Measurements from ENCODE around the gene NBEAL2.

The NBEAL2 gene

GRCh38 chr3:46950650-46951241 lies 28.7 kb upstream of the NBEAL2 start:
- Histone ChIP-seq H3K27me3 (ENCODE audit: control insufficient read depth in 3 of 3, insufficient read depth in 3 of 3, low read depth in 1 of 3, low read length in 3 of 3) (no peaks in the 10 kb centered on the region), H3K4me3 (ENCODE audit: low read length in 2 of 2) (no peak overlapping the region), H3K23ac (ENCODE audit: low read depth, low read length, poor library complexity) (no peak overlapping the region), H3K4ac (ENCODE audit: low read length) (no peak overlapping the region), H2BK5ac (ENCODE audit: low read length) (no peak overlapping the region), H3K4me2 (ENCODE audit: insufficient read depth, low read length, poor library complexity, severe bottlenecking) (no peak overlapping the region), H2AFZ (ENCODE audit: low read length) (no peak overlapping the region), H3K14ac (ENCODE audit: low read length) (no peak overlapping the region), H3K36me3 (replicated peaks in 1 of 2; ENCODE audit: control insufficient read depth in 2 of 2, insufficient read depth in 2 of 2, low read length in 2 of 2) (peaks cover 2 to 36% of the 10 kb centered on the region in 2 donors), H2BK12ac (ENCODE audit: low read length) (no peak overlapping the region), H3K9ac (ENCODE audit: low read depth, low read length, poor library complexity) (no peak overlapping the region), H3K79me1 (ENCODE audit: low read depth, low read length) (peaks cover 18% of the 10 kb centered on the region), H2BK120ac (ENCODE audit: low read depth, low read length) (no peak overlapping the region), H2BK15ac (ENCODE audit: low read length) (no peak overlapping the region), H3K9me3 (replicated peaks in 1 of 2; ENCODE audit: control insufficient read depth in 2 of 2, insufficient read depth in 1 of 2, low read depth in 1 of 2, low read length in 2 of 2) (peaks cover 0 to 2% of the 10 kb centered on the region in 2 donors), H4K91ac (ENCODE audit: low read depth, low read length, poor library complexity) (no peak overlapping the region), H4K8ac (ENCODE audit: low read depth, low read length) (no peak overlapping the region), H3K4me1 (ENCODE audit: control insufficient read depth in 2 of 2, insufficient read depth in 1 of 2, low read depth in 1 of 2, low read length in 2 of 2) (peaks cover 3 to 9% of the 10 kb centered on the region in 2 donors), H3K18ac (ENCODE audit: low read length) (no peak overlapping the region), H3K27ac (replicated peaks; ENCODE audit: low read length) (no peak overlapping the region), H2AK5ac (ENCODE audit: low read depth, low read length) (no peak overlapping the region)
- WGBS, 2 donors (ENCODE audit: extremely low coverage in 2 of 2, insufficient read length in 2 of 2, insufficient replicate concordance in 1 of 2) = no CpG with 5 or more reads among the region's 7 CpGs
- DNase-seq (ENCODE audit: low spot score) = no peak

DNA sequence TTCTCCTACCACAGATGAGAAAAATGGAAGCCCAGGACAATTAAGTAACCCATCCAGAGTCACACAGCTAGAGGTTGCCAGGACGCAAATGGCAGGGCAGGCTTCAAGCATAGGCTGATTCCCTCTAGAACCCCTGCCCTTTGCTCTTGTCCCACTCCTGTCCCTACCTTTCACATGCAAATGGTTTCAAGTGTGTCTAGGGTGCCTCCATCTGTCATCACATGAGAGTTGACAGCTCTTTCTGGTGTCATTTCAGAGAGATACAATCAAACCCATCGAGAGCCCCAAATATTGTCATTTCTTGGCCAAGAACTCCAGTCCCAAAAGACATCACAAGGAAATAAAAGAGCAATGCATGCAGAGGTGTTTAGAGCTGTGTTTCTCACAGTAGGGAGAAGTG lies 26.7 kb upstream of the NBEAL2 start:
- Histone ChIP-seq H3K4me3 (ENCODE audit: low read length in 2 of 2) (no peak overlapping the region), H3K9ac (ENCODE audit: low read depth, low read length, poor library complexity) (no peak overlapping the region), H3K23ac (ENCODE audit: low read depth, low read length, poor library complexity) (no peak overlapping the region), H3K4ac (ENCODE audit: low read length) (no peak overlapping the region), H3K14ac (ENCODE audit: low read length) (no peak overlapping the region), H3K18ac (ENCODE audit: low read length) (no peak overlapping the region), H4K8ac (ENCODE audit: low read depth, low read length) (no peak overlapping the region), H2BK12ac (ENCODE audit: low read length) (no peak overlapping the region), H3K27me3 (ENCODE audit: control insufficient read depth in 3 of 3, insufficient read depth in 3 of 3, low read depth in 1 of 3, low read length in 3 of 3) (no peaks in the 10 kb centered on the region), H2BK5ac (ENCODE audit: low read length) (no peak overlapping the region), H3K27ac (replicated peaks; ENCODE audit: low read length) (no peak overlapping the region), H3K79me1 (ENCODE audit: low read depth, low read length) (peaks cover 10% of the 10 kb centered on the region), H2BK15ac (ENCODE audit: low read length) (no peak overlapping the region), H3K9me3 (replicated peaks in 1 of 2; ENCODE audit: control insufficient read depth in 2 of 2, insufficient read depth in 1 of 2, low read depth in 1 of 2, low read length in 2 of 2) (no peaks in the 10 kb centered on the region), H2BK120ac (ENCODE audit: low read depth, low read length) (no peak overlapping the region), H2AFZ (ENCODE audit: low read length) (no peak overlapping the region), H4K91ac (ENCODE audit: low read depth, low read length, poor library complexity) (no peak overlapping the region), H3K4me1 (ENCODE audit: control insufficient read depth in 2 of 2, insufficient read depth in 1 of 2, low read depth in 1 of 2, low read length in 2 of 2) (peaks cover 3 to 9% of the 10 kb centered on the region in 2 donors), H2AK5ac (ENCODE audit: low read depth, low read length) (no peak overlapping the region), H3K36me3 (replicated peaks in 1 of 2; ENCODE audit: control insufficient read depth in 2 of 2, insufficient read depth in 2 of 2, low read length in 2 of 2) (peaks cover 0 to 16% of the 10 kb centered on the region in 2 donors), H3K4me2 (ENCODE audit: insufficient read depth, low read length, poor library complexity, severe bottlenecking) (no peak overlapping the region)
- no CpG with 5 or more reads among the region's 2 CpGs for WGBS, 2 donors (ENCODE audit: extremely low coverage in 2 of 2, insufficient read length in 2 of 2, insufficient replicate concordance in 1 of 2)
- DNase-seq (ENCODE audit: low spot score) = no peak

DNA sequence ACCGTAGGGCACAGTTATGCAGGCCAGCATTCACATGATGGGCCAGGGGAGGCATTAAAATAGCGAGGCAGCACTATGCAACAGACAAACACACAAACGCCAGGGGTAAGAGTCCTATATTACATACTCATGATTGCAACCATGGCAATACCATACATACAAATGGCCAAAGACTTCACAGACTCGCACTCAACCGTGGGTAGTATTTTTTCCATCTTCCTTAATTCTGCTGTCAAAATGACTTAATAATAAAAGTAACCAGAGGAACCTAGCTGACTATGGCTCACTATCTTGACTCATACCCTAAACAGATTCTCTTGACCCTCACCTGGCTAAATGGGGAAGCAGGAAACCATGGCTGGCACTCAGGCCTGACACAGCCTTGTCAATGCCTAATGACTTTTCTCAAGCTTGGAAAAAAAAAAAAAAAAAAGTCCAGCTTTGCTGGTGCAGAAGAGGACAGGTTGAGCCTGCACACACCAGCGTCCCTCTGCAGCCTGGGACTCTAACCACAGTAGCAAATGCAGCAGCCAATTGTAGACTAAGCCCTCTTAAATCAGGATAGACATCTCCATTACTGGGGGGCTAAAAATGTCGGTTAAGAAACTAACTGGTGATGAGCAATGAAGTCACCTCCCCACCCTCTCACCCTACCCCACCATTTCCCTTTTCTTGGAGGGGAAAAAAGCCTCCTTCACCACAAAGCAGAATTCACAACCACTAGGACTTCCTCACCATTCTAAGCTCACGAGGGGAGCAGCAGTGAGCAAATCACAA lies 26.0 kb upstream of the NBEAL2 start:
- peaks cover 8% of the 10 kb centered on the region for H3K79me1 ChIP-seq (ENCODE audit: low read depth, low read length)
- H2BK12ac ChIP-seq (ENCODE audit: low read length) = no peak overlapping the region
- no peak overlapping the region for H3K4ac ChIP-seq (ENCODE audit: low read length)
- no peak overlapping the region for H3K4me3 ChIP-seq (ENCODE audit: low read length in 2 of 2)
- no peak overlapping the region for H4K8ac ChIP-seq (ENCODE audit: low read depth, low read length)
- peaks cover 3 to 9% of the 10 kb centered on the region in 2 donors for H3K4me1 ChIP-seq (ENCODE audit: control insufficient read depth in 2 of 2, insufficient read depth in 1 of 2, low read depth in 1 of 2, low read length in 2 of 2)
- H3K23ac ChIP-seq (ENCODE audit: low read depth, low read length, poor library complexity) = no peak overlapping the region
- no peak overlapping the region for H3K9ac ChIP-seq (ENCODE audit: low read depth, low read length, poor library complexity)
- no peak overlapping the region for H3K27ac ChIP-seq (replicated peaks; ENCODE audit: low read length)
- no peak overlapping the region for H2BK15ac ChIP-seq (ENCODE audit: low read length)
- DNase-seq (ENCODE audit: low spot score) = no peak
- WGBS, 2 donors (ENCODE audit: extremely low coverage in 2 of 2, insufficient read length in 2 of 2, insufficient replicate concordance in 1 of 2) = no CpG with 5 or more reads among the region's 8 CpGs
- H4K91ac ChIP-seq (ENCODE audit: low read depth, low read length, poor library complexity) = no peak overlapping the region
- no peak overlapping the region for H3K18ac ChIP-seq (ENCODE audit: low read length)
- peak overlapping the region; percentile 62 for H2BK5ac ChIP-seq (ENCODE audit: low read length)
- no peak overlapping the region for H3K4me2 ChIP-seq (ENCODE audit: insufficient read depth, low read length, poor library complexity, severe bottlenecking)
- no peaks in the 10 kb centered on the region for H3K27me3 ChIP-seq (ENCODE audit: control insufficient read depth in 3 of 3, insufficient read depth in 3 of 3, low read depth in 1 of 3, low read length in 3 of 3)
- H2AFZ ChIP-seq (ENCODE audit: low read length) = no peak overlapping the region
- no peak overlapping the region for H2AK5ac ChIP-seq (ENCODE audit: low read depth, low read length)
- H3K9me3 ChIP-seq (replicated peaks in 1 of 2; ENCODE audit: control insufficient read depth in 2 of 2, insufficient read depth in 1 of 2, low read depth in 1 of 2, low read length in 2 of 2) = no peaks in the 10 kb centered on the region
- H3K14ac ChIP-seq (ENCODE audit: low read length) = no peak overlapping the region
- peaks cover 0 to 10% of the 10 kb centered on the region in 2 donors for H3K36me3 ChIP-seq (replicated peaks in 1 of 2; ENCODE audit: control insufficient read depth in 2 of 2, insufficient read depth in 2 of 2, low read length in 2 of 2)
- H2BK120ac ChIP-seq (ENCODE audit: low read depth, low read length) = no peak overlapping the region

GRCh38 chr3:46954178-46954577 lies 25.3 kb upstream of the NBEAL2 start:
- H3K4me1 ChIP-seq (ENCODE audit: control insufficient read depth in 2 of 2, insufficient read depth in 1 of 2, low read depth in 1 of 2, low read length in 2 of 2) = peaks cover 3 to 10% of the 10 kb centered on the region in 2 donors
- H2AFZ ChIP-seq (ENCODE audit: low read length) = no peak overlapping the region
- no peak overlapping the region for H3K23ac ChIP-seq (ENCODE audit: low read depth, low read length, poor library complexity)
- H3K4me2 ChIP-seq (ENCODE audit: insufficient read depth, low read length, poor library complexity, severe bottlenecking) = no peak overlapping the region
- H2BK5ac ChIP-seq (ENCODE audit: low read length) = peak overlapping the region; percentile 62
- H4K8ac ChIP-seq (ENCODE audit: low read depth, low read length) = no peak overlapping the region
- H3K9me3 ChIP-seq (replicated peaks in 1 of 2; ENCODE audit: control insufficient read depth in 2 of 2, insufficient read depth in 1 of 2, low read depth in 1 of 2, low read length in 2 of 2) = no peaks in the 10 kb centered on the region
- no peak overlapping the region for H3K4me3 ChIP-seq (ENCODE audit: low read length in 2 of 2)
- H2BK120ac ChIP-seq (ENCODE audit: low read depth, low read length) = no peak overlapping the region
- no peak overlapping the region for H2BK12ac ChIP-seq (ENCODE audit: low read length)
- H3K14ac ChIP-seq (ENCODE audit: low read length) = no peak overlapping the region
- no peak overlapping the region for H3K27ac ChIP-seq (replicated peaks; ENCODE audit: low read length)
- H3K36me3 ChIP-seq (replicated peaks in 1 of 2; ENCODE audit: control insufficient read depth in 2 of 2, insufficient read depth in 2 of 2, low read length in 2 of 2) = peaks cover 0 to 9% of the 10 kb centered on the region in 2 donors
- no peak overlapping the region for H3K4ac ChIP-seq (ENCODE audit: low read length)
- DNase-seq (ENCODE audit: low spot score) = no peak
- H4K91ac ChIP-seq (ENCODE audit: low read depth, low read length, poor library complexity) = no peak overlapping the region
- H2BK15ac ChIP-seq (ENCODE audit: low read length) = no peak overlapping the region
- H2AK5ac ChIP-seq (ENCODE audit: low read depth, low read length) = no peak overlapping the region
- no CpG with 5 or more reads among the region's 3 CpGs for whole genome bisulfite sequencing, 2 donors (ENCODE audit: extremely low coverage in 2 of 2, insufficient read length in 2 of 2, insufficient replicate concordance in 1 of 2)
- H3K27me3 ChIP-seq (ENCODE audit: control insufficient read depth in 3 of 3, insufficient read depth in 3 of 3, low read depth in 1 of 3, low read length in 3 of 3) = no peaks in the 10 kb centered on the region
- no peak overlapping the region for H3K9ac ChIP-seq (ENCODE audit: low read depth, low read length, poor library complexity)
- no peak overlapping the region for H3K18ac ChIP-seq (ENCODE audit: low read length)
- H3K79me1 ChIP-seq (ENCODE audit: low read depth, low read length) = peaks cover 4% of the 10 kb centered on the region
